Activated gamma-delta T cell treated with anti-CD3 and anti-CD28 coated beads, Interleukin-2, amount 50 U/mL, for 16 hours (primary cell): ENCODE results near the gene PRICKLE4.
"Not testable (repeated sequence)": the region's sequence is repeated elsewhere in the genome, so short reads cannot be mapped to it uniquely, and the experiment has no call there.

Experiments used
- DNase-seq: peaks from one replicate; pipeline ENCODE4 v3.0.0-alpha.2; 2020; ENCODE audit warnings: low read depth

PRICKLE4 gene

DNA sequence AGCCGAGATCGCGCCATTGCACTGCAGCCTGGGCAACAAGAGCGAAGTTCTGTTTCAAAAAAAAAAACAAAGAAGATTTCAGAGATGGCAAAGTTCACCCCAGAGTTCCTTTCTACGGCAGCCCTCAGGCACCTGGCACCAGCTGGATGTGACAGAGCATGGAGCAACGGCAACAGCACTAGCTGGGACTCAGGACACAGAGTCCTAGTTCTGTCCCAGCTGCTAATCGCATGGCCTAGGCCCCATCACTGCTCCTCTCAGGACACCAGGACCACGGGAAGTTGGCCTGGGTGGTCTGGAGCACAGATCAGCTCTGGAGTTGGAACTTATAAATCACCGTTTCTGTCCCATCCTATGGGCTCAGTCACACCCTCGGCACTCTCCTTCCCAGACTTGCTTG is 34.5 kb upstream of the PRICKLE4 start:
- no peak for DNase-seq

DNA sequence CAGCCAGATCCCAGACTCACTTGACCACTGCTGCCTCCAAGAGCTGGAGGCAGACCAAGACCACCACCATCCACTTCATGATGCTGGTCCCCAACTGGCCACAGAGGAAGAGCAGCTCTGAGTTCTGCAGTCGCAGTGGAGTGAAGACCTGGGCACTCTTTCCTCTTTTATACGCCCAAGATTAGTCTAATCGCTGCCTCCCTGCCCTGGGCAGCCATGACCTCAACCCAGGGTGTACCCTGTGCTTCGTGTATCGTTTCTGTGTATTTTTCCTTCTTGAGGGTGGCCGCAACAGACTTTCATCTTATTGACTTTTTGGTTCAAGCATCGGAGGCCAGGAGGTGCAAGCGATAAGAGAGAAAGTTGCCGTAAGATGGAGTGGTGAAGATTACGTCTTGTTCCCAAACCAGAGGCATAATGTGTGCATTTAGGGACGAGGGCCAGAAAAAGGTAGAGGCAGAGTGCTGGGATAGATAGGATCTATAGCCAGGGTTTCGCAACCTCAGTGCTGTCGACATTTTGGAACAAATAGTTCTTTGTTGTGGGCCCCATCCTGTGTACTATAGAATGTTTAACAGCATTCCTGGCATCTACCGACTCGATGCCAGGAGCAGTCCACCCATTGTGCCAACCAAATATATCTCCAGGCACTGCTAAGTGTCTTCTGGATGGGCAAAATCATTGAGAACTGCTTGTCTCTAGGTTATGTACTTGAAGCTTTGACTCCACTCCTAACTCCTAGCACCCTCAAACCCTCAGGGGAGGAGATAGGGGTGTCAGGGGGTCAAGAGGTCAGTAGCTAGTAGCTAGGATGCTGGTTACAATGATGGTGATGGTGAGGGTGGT is 33.1 kb upstream of the PRICKLE4 start, which contains the start of gene PGC:
Gene PGC (minus strand): TSS at position 142 of the 846 bp plus-strand sequence. CDS start 63 bp downstream, at position 79.
- no peak for DNase-seq

DNA sequence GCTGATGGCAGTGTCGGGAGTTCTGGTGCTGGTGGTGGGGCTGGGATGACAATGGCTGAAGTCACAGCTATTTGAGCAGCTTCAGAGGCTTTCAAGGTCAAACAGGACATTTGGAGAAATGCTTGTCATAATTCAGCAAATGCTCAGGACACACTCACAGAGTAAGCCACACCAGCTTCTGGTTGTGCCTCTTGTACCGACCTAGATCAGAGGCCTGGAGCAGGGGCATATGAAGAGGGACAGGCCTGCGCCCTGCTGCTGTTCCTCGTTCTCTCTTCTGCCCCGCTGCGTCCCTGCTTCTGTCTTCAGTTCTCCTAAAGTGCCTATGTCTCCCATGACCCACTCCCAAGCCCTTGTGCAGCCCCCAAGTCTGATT is 32.5 kb upstream of the PRICKLE4 start:
- DNase-seq: no peak

DNA sequence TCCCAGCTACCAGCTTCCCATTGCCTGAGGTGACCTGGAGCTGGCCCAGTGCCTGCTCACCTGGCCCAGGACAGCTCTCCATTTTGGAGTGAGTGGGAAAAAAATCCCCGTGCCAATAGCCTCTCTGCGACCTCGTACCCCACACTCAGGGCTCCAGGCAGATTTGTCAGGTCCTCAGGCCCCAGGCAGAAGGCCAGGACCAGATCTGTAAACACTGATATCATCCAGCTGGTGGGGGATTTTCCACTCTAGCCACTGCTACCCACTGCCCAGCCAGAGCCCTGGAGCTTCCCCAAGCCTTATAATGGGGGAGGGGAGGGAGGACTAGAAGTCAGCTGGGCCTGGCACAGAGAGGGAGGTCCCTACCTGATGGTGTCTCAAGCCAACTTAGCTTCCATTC is 32.0 kb upstream of the PRICKLE4 start:
- DNase-seq: no peak

DNA sequence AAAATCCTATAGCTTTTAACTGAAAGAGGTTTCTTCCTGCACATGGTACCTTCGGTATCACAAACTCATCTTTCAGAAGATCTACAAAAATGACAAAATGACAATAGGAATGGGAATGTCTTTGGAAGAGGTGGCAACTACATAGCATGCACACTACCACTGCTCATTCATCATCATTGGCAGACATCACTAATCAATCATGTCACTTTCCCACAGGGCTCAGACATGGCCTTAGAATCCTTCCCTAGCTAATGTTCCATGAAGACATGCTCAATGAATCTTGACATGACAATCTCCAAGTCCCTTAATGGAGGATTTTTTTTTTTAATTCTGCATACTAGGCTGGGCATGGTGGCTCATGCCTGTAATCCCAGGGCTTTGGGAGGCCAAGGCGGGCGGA is 30.2 kb upstream of the PRICKLE4 start:
- no peak for DNase-seq

DNA sequence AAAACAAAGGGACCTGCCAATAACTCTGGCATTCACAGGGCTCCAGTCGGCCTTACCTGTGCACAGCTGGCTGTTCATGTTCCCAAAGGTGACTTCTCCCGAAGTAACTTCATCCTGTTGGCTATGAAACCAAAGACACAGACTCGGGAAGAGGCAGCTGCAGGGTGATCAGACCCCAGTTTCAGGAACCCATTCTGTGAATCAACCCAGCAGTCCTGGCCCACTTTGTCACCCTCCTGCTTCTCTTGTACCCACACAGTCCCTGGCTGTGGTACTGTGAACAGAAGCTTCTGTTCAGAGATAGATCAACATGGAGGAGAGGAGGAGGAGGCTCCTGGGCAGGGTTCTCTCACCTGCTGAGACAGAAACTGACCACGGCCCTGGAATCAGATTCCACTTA is 24.7 kb upstream of the PRICKLE4 start:
- DNase-seq: no peak

DNA sequence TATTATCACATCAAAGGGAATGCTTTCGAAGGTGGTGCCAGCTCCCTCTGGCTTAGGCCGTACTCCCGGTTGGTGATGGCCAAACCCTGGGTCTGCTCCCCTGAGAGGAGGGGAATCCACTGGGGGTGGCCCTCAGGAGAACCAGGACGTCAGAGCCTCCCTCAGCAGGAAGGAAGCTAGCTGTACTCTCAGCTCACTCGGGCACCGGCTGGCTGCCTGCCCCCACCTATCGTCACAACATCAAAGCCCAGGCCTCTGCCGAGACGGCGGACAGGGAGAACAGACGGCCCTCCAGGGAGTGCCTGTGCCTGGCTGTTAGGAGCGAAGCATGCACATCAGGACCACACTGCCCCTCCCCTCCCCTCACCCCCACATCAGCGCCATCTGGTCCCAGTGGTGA is 24.2 kb upstream of the PRICKLE4 start:
- DNase-seq: no peak

DNA sequence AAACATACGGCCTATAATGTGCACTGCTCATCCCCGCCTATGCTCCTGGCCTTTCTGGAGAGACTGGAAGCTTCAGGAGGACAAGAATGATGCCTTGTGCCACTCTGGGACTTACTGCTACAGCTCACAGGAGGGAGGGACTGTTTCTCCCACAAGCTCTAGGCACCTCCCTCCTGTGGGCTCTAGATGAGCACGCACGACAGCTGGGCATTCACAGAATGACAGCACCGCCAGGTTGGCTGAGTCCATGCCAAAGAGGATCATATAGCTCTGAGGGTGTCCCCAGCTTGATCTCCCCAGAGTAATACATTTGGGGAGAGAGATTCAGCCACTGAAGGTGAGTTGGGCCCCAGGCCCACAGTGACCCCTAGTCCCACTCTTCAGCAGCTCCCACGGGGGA is 23.3 kb upstream of the PRICKLE4 start:
- DNase-seq: no peak

DNA sequence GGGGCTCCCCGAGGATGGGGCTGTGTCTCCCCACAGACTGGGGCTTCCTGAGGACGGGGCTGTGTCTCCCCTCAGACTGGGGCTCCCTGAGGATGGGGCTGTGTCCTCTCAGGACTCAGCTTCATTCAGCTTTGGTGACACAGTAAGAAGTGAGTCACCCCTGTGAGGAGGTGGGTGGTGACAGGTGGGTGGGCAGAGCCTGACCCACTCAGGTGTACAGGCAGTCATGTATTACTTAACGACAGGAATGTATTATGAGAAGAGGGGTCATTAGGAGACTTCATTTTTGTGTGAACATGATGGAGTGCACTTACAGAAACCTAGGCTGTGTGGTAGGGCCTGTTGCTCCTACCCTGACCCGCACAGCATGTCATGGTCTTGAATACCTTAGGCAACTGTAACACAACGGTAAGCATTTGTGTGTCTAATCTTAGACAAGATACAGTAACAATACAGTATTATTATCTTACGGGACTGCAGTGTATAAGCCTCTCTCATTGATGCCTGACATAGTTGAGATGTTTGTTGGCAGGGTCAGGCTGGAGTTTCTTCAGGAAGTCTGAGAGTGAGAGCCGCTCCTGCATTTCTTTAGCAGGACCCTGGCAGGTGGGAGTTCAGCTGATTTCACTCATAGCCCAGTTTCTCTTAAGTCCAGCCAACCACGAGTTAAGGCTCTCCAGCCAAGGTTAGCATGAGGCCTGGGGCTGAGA is 22.5 kb upstream of the PRICKLE4 start:
- no peak for DNase-seq

DNA sequence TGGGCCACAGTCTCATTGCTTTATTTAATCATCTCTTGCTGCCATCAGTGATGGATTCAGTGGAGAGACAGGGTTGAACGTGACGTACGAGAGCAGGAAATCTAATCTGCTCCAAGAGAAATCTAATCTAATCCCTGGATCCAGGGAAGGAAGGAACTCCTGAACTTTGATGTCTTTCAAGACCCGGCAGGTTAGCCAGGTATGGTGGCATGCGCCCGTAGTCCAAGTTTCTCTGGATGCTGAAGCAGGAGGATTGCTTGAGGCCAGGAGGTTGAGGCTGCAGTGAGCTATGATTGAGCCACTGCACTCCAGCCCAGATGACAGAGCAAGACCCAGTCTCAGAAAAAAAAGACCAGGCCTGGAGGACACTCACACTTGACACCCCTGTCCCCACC is 21.9 kb upstream of the PRICKLE4 start:
- DNase-seq: no peak

DNA sequence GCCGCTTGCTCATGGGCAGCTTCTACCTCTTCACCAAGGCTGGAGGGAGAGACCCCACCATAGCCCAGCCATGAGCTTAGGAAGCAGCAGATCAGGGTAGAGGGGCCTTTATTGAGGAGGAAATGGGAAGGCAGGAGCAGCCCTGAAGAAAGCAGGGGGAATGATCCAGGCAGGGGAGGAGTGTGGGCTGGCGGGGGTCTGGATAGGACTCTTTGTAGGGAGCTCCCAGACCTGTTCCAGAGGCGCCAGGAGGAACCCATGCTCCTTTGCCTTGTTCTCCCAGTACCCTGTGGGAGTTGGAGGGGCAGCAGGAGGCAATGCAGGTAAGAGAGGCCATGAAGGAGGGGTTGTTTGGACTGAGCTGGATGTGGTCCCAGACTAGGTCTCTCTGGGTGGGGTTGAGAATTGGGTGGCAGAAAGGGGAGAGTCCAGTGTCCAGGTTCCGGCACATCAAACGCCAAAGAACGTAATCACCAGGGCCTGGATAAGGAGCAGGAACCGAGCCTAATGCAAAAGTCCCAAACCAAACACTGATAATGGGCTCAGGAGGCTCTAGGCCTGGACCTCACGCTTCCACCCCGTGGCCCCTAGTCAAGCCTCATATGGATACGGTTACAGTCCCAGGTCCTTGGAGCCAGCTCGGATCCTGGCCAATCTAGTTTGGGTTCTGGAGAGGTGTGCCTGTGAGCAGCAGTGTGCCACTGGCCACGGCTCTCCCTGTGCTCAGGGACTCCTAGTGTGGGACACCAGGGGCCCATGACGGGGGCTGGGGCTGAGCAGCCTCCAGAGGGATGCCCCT is 21.3 kb upstream of the PRICKLE4 start:
- no peak for DNase-seq

DNA sequence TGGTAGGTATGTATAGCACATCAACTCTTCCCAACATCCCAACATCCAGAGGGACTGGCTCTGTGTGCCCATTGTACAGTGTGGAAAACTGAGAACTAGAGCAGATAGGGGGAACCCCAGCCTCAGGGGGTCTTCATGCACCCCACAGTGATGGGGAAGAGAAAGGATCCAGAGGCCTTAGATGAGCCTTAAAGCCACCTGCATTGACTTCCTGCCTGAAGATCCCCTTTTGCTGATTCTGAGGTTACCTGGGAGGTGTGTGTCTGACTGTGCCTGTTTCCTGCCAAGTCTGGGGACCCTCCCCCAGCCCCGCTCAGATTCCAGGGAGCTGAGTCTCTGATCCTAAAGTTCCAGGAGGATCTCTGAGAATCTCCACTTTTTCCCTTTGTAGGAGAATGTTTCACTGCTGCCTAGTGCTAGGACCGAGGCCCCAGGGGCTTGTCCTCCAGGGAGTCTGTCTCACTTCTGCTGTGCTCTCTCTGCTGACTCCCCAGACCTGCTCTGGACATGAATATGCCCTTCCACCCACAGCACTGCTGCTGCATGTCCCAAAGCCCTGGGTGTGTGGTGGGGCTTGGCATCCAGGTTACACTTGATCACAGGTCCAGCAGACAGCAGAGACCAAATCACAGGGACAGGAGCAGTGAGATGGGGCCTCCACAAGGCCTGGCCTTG is 20.5 kb upstream of the PRICKLE4 start:
- DNase-seq: no peak

DNA sequence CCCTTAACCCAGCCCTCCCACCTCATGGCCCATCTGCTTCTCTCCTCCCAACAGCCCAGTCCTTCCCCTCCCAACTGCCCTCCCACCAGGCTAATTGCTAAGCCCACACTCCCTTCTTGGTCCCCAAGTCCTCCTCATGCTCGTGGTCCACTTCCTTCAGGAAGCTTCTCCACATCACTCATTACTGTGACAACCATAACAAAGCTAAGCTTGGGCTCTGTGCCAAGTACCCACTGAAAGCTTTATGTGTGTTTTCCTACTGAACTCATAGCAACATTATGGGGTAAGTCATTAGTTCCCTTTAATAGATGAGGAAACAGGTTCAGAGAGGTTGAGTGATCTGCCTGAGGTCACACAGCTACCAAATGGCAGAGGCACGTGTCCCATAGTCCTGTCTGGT is 17.1 kb upstream of the PRICKLE4 start:
- no peak for DNase-seq

DNA sequence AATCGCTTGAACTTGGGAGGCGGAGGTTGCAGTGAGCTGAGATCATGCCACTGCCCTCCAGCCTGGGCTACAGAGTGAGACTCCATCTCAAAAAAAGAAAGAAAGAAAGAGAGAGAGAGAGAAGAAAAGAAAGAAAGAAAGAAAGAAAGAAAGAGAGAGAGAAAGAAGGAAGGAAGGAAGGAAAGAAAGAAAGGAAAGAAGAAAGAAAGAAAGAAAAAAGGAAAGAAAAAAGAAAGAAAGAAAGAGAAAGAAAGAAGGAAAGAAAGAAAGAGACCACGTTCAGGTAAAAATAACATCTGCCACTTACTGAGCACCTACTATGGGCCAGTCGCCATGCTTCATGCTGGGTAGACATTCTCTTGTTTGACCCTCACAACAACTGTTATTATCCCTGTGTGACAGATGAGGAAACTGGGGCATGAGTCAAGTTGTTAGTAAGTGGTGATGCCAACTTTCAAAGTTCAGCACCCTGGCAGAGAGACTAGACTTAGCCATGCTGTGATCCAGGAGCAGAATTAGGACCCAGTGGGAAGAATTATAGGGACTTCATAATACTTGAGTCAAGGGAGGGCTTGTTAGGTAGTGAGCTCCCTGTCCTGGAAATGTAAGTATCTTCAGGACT is 14.4 kb upstream of the PRICKLE4 start:
- DNase-seq: not testable (repeated sequence)

DNA sequence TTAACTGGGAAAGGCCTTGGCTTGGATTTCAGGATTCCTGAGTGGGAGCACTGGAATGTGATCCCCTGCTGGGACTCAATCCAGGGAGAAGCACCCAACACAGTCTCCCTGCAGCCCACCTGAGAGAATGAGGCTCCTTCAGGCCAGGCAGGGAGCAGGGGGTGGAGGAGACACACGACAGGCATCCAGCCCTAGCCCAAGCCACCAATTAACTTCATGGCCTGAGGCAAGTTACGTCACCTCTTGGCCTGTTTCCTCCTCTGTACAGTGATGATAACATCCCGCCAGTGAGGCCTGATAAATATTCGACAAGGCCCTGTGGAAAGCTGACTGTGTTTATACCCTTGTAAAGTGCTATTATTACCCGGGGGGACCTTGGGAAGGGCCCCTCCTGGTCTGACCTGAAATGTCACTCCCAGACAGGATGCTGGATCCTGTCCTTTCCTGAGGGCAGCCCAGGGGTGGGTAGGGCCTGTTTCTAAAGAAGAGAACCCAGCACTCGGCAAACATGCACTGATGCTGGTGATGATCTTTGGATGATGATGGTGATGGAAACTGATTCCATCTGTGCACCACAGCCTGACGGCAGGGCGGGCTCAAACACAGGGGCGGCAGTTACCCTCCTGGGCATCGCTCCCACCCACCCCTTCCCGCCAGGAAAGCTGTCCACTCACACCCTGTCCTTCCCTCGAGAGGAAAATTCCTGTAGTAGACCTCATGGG is 13.3 kb upstream of the PRICKLE4 start:
- DNase-seq: no peak

DNA sequence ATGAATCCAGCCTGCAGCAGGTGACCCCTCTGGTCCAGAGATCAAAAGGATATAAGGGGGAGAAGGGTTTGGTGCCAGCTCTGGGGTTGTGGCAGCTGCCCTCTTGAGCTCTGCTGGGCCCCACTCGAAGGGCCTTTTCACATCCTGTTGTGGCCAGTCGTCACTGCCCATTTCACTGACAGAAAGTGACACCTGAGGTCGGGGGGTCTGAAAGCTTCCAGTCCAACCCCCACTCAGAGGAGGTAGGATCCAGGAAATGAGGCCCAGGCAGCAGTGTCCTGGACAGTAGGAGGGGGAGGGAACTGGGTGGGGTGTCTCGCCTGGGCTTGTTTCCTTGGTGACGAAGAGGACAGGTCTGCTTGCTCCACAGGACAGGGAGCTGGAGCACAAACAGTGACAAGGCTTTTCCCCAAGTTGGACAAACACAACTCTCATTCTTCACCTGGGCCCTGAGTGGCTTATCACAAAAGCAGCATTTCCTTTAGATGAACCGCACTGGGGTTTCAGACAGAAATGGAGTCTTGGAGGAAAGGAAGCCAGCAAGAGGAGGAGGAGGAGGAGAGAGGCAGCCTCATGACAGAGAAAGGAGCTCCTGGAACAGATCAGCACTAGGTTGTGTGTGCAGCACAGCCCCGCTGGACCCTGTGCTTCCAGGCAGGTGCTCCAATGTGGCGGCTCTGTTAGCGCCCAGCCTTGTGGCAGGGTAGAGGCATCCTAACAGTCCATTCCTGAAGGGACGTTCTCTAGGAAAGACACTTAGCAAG is 11.9 kb upstream of the PRICKLE4 start:
- no peak for DNase-seq

DNA sequence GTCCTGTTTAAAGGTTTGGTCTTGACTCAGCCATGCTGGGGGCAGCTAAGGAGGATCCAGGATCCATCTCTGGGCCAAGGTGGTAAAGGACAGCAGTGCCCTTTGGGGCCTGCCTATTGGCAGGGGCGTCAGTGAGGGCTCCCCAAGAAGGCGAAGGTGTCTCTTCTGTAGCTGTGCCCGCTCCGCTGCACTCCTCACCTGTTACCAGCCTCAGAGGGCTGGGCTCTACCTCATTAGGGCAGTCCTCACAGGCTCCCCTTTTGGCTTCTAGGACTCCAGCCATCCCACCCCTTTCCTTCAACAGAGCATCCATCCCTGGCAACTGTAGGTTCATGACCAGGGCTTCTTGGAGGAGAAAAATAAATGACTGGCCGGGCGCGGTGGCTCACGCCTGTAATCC is 11.2 kb upstream of the PRICKLE4 start:
- DNase-seq: no peak

DNA sequence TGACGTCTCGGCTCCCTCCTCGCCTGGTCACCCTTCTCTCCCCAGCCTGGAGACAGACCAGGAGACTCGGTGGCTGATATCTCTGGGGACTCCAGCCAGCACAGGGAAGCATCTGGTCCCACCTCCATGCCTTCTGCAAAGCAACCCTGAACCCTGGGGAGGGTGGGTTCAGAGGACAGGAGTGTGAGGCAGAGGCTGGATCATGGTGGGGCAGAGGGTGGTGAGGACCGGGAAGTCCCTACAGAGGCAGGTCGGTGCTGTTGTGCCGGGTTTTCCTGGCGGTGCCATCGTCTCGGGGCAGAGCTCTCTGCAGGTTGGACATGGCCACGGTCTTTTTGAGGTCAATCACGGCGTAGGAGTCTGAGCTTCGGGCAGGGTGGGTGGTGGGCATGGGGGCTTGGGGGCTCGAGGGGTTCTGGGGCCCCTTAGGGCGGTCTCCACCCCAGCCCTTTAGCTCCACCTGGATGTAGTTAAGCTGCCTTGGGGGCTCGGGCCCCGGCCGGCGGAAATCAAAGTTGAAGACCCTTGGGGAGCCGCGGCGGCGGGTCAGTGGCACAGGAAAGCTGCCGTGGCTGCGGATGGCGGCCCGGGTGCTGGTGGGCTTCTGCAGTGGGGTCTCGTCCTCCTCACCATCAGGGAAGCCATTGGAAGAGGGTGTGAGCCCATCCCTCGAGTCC is 10.1 kb upstream of the PRICKLE4 start:
- no peak for DNase-seq
